H9 (cell line): ENCODE results near the gene OR2L8. TPM values are rescaled to one million over a fixed set of nuclear protein-coding genes. Genes with fewer than 3 reads are reported as not detected.
A peak's percentile ranks its signal among the peaks of the same experiment; 100 is the strongest.
"Not testable (repeated sequence)": the region's sequence is repeated elsewhere in the genome, so short reads cannot be mapped to it uniquely, and the experiment has no call there.

Experiments
- DNase-seq: peaks from one replicate; pipeline ENCODE4 v3.0.0-alpha.2; 2017
- H2AFZ ChIP-seq: one replicate; pipeline ENCODE4 v1.6.1; 2013; ENCODE audit warnings: mild to moderate bottlenecking, low read length, control low read depth, moderate library complexity
- H2AK5ac ChIP-seq: 2 replicates; pipeline ENCODE4 v1.6.1; 2013; ENCODE audit warnings: low read length, control low read depth, mixed read lengths; ENCODE audit not compliant: insufficient read length
- H2BK120ac ChIP-seq: one replicate; pipeline ENCODE4 v1.6.1; 2013; ENCODE audit warnings: low read depth, mild to moderate bottlenecking, low read length, control low read depth, inconsistent platforms; ENCODE audit not compliant: poor library complexity, severe bottlenecking
- H2BK12ac ChIP-seq: 2 replicates; pipeline ENCODE4 v1.6.1; 2013; ENCODE audit warnings: low read length, control low read depth, mixed read lengths, low read depth; ENCODE audit not compliant: insufficient read length
- H2BK15ac ChIP-seq: 2 replicates; pipeline ENCODE4 v1.6.1; 2013; ENCODE audit warnings: low read depth, low read length, control low read depth
- H2BK20ac ChIP-seq: one replicate; pipeline ENCODE4 v1.6.1; 2013; ENCODE audit warnings: low read depth, mild to moderate bottlenecking, low read length, control low read depth, inconsistent platforms; ENCODE audit not compliant: poor library complexity, severe bottlenecking
- H2BK5ac ChIP-seq: 2 replicates; pipeline ENCODE4 v1.6.1; 2013; ENCODE audit warnings: low read length, control low read depth, mixed read lengths; ENCODE audit not compliant: insufficient read length
- H3K14ac ChIP-seq: 2 replicates; pipeline ENCODE4 v1.6.1; 2013; ENCODE audit warnings: low read length, control low read depth; ENCODE audit not compliant: insufficient read depth
- H3K18ac ChIP-seq: 2 replicates; pipeline ENCODE4 v1.6.1; 2013; ENCODE audit warnings: low read depth, mild to moderate bottlenecking, mixed read lengths, low read length, control low read depth; ENCODE audit not compliant: insufficient read length
- H3K23ac ChIP-seq: 2 replicates; pipeline ENCODE4 v1.6.1; 2013; ENCODE audit warnings: low read length, control low read depth, mixed read lengths, low read depth; ENCODE audit not compliant: insufficient read length
- H3K23me2 ChIP-seq: 2 replicates; pipeline ENCODE4 v1.6.1; 2013; ENCODE audit warnings: low read depth, mild to moderate bottlenecking, mixed read lengths, low read length, control low read depth; ENCODE audit not compliant: insufficient read length, poor library complexity, severe bottlenecking
- H3K27ac ChIP-seq: 2 replicates; pipeline ENCODE4 v1.5.1; 2013; ENCODE audit warnings: low read length, control low read depth, mixed read lengths, low read depth; ENCODE audit not compliant: insufficient read length
- H3K27me3 ChIP-seq: 2 replicates; pipeline ENCODE4 v1.6.1; 2013; ENCODE audit warnings: low read length, control low read depth, inconsistent platforms; ENCODE audit not compliant: insufficient read depth
- H3K4ac ChIP-seq: 2 replicates; pipeline ENCODE4 v1.6.1; 2013; ENCODE audit warnings: low read depth, mild to moderate bottlenecking, control low read depth, inconsistent platforms, low read length, moderate library complexity
- H3K4me1 ChIP-seq: 2 replicates; pipeline ENCODE4 v1.6.1; 2013; ENCODE audit warnings: low read length, control low read depth, inconsistent platforms; ENCODE audit not compliant: insufficient read depth
- H3K4me2 ChIP-seq: 2 replicates; pipeline ENCODE4 v1.6.1; 2013; ENCODE audit warnings: low read length, control low read depth, mixed read lengths; ENCODE audit not compliant: insufficient read length, insufficient read depth
- H3K56ac ChIP-seq: 2 replicates; pipeline ENCODE4 v1.6.1; 2013; ENCODE audit warnings: low read depth, mild to moderate bottlenecking, mixed read lengths, low read length, control low read depth; ENCODE audit not compliant: insufficient read length
- H3K79me1 ChIP-seq: 2 replicates; pipeline ENCODE4 v1.6.1; 2013; ENCODE audit warnings: low read depth, mild to moderate bottlenecking, moderate library complexity, low read length, control low read depth, inconsistent platforms; ENCODE audit not compliant: insufficient read depth, poor library complexity, severe bottlenecking
- H3K79me2 ChIP-seq: 2 replicates; pipeline ENCODE4 v1.6.1; 2013; ENCODE audit warnings: low read length, control low read depth, inconsistent platforms; ENCODE audit not compliant: insufficient read depth
- H3K9ac ChIP-seq: 2 replicates; pipeline ENCODE4 v1.6.1; 2013; ENCODE audit warnings: low read length, control low read depth, mixed read lengths; ENCODE audit not compliant: insufficient read length; ENCODE audit errors: extremely low read depth
- H3K9me3 ChIP-seq: one replicate; pipeline ENCODE4 v1.6.1; 2013; ENCODE audit warnings: low read depth, low read length, inconsistent platforms; ENCODE audit not compliant: control insufficient read depth
- H3T11ph ChIP-seq: one replicate; pipeline ENCODE4 v1.6.1; 2013; ENCODE audit warnings: mild to moderate bottlenecking, low read length, control low read depth, inconsistent platforms
- H4K20me1 ChIP-seq: one replicate; pipeline ENCODE4 v1.6.1; 2013; ENCODE audit not compliant: control insufficient read depth, insufficient read length, insufficient read depth
- H4K5ac ChIP-seq: 2 replicates; pipeline ENCODE4 v1.6.1; 2013; ENCODE audit warnings: low read depth, mild to moderate bottlenecking, mixed read lengths, low read length, control low read depth; ENCODE audit not compliant: insufficient read length
- H4K8ac ChIP-seq: replicated peaks from 2 replicates; pipeline ENCODE4 v1.6.1; 2013; ENCODE audit warnings: low read length, control low read depth, mixed read lengths, low read depth; ENCODE audit not compliant: insufficient read length
- H4K91ac ChIP-seq: 2 replicates; pipeline ENCODE4 v1.6.1; 2013; ENCODE audit warnings: low read depth, mild to moderate bottlenecking, moderate library complexity, mixed read lengths, low read length, control low read depth; ENCODE audit not compliant: insufficient read length
- H3K27ac Mint-ChIP-seq, 3 experiments: 2 replicates in 2 of 3; 3 replicates in 1 of 3; pipeline ENCODE4 v1.8.0; 2020 to 2021; ENCODE audit warnings: mixed read lengths in 3 of 3, mild to moderate bottlenecking in 1 of 3, moderate library complexity in 1 of 3
- H3K27me3 Mint-ChIP-seq: 2 replicates; pipeline ENCODE4 v1.8.0; 2021; ENCODE audit warnings: low read depth, mild to moderate bottlenecking, moderate library complexity, mixed read lengths
- H3K36me3 Mint-ChIP-seq, 3 experiments: 2 replicates in 2 of 3; 3 replicates in 1 of 3; pipeline ENCODE4 v1.8.0; 2020 to 2021; ENCODE audit warnings: low read depth in 3 of 3, mixed read lengths in 3 of 3; ENCODE audit not compliant: insufficient read depth in 1 of 3
- H3K4me1 Mint-ChIP-seq, 2 experiments: 2 replicates each; pipeline ENCODE4 v1.8.0; 2020; ENCODE audit warnings: mixed read lengths in 2 of 2
- H3K4me3 Mint-ChIP-seq, 2 experiments: 2 replicates in 1 of 2; 3 replicates in 1 of 2; pipeline ENCODE4 v1.8.0; 2020 to 2021; ENCODE audit warnings: mild to moderate bottlenecking in 2 of 2, mixed read lengths in 2 of 2, moderate library complexity in 1 of 2
- H3K9me3 Mint-ChIP-seq, 2 experiments: 2 replicates in 1 of 2; 3 replicates in 1 of 2; pipeline ENCODE4 v1.8.0; 2020; ENCODE audit warnings: mild to moderate bottlenecking in 2 of 2, mixed read lengths in 2 of 2, moderate library complexity in 1 of 2
- WGBS: extraction: QIAGEN DNeasy Blood & Tissue Kit; methylation state at CpG from one replicate; pipeline ENCODE4 v1.1.7; 2013; ENCODE audit warnings: missing lambda C conversion rate, low lambda C conversion rate, mixed read lengths; ENCODE audit not compliant: insufficient read length; ENCODE audit errors: extremely low coverage; 5-methylcytosine and 5-hydroxymethylcytosine counted together
- total RNA-seq: library from RNA; stranded (reverse); gene quantifications from 2 replicates; pipeline ENCODE4 v1.2.1, GENCODE V29; 2021
- TF ChIP-seq, protein P1 (sequence below): fragments of 200-600 bp; sonication (generic); conservative IDR thresholded peaks from 3 replicates; pipeline ENCODE4 v1.8.0; 2021; ENCODE audit warnings: antibody characterized with exemption, mild to moderate bottlenecking

OR2L8 gene
- total RNA-seq, 1 experiment from 2014 or later: 0.24 TPM

DNA sequence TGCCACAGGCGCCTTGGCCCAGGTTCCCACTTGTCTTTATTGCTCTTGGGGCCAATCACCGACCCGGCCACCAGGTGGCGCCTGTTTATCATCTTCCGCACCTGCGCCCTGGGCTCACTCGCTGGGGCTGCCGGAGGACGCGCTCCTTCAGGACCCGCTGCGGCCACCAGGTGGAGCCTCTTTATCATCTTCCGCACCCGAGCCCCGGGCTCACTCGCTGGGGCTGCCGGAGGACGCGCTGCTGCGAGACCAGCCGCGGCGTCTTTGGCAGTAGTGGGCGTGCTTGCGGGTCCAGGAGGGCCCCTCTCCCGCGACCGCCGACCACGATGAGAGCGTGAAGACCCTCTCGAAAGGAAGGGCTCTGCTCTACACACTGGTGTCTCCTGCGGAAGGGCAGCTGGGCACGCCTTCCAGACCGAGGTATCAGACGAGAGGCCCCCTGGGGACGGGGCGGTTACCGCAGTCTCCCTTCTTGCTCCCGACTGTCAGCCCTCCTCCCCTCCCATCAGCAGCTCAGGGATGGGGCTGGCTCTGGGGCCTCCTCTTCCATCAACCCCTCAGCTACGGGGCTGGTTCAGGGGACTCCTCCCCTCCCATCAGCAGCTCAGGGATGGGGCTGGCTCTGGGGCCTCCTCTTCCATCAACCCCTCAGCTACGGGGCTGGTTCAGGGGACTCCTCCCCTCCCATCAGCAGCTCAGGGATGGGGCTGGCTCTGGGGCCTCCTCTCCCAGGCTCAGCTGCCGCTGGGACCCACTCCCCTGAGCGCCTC, 11.5 kb upstream of the OR2L8 start:
- not testable (repeated sequence) for H2AK5ac ChIP-seq, H4K20me1 ChIP-seq, H3K23me2 ChIP-seq, H3K79me1 ChIP-seq, H3K4ac ChIP-seq, H2BK120ac ChIP-seq, H2BK20ac ChIP-seq, H4K8ac ChIP-seq, H3K27ac ChIP-seq, H3K14ac ChIP-seq, H2BK15ac ChIP-seq, H3K27me3 Mint-ChIP-seq, H4K5ac ChIP-seq, H2AFZ ChIP-seq, H2BK12ac ChIP-seq, H3K23ac ChIP-seq, H3K27me3 ChIP-seq, H4K91ac ChIP-seq, H2BK5ac ChIP-seq, H3K18ac ChIP-seq, H3K27ac Mint-ChIP-seq, H3K4me1 Mint-ChIP-seq, H3K9ac ChIP-seq, H3T11ph ChIP-seq, H3K4me1 ChIP-seq, H3K79me2 ChIP-seq, H3K56ac ChIP-seq
- no CpG with 5 or more reads among the region's 44 CpGs for WGBS
- TF ChIP-seq, protein P1, sequence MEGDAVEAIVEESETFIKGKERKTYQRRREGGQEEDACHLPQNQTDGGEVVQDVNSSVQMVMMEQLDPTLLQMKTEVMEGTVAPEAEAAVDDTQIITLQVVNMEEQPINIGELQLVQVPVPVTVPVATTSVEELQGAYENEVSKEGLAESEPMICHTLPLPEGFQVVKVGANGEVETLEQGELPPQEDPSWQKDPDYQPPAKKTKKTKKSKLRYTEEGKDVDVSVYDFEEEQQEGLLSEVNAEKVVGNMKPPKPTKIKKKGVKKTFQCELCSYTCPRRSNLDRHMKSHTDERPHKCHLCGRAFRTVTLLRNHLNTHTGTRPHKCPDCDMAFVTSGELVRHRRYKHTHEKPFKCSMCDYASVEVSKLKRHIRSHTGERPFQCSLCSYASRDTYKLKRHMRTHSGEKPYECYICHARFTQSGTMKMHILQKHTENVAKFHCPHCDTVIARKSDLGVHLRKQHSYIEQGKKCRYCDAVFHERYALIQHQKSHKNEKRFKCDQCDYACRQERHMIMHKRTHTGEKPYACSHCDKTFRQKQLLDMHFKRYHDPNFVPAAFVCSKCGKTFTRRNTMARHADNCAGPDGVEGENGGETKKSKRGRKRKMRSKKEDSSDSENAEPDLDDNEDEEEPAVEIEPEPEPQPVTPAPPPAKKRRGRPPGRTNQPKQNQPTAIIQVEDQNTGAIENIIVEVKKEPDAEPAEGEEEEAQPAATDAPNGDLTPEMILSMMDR: peak; percentile 93
- Mint-ChIP-seq H3K4me3 (peak overlapping the region; percentile 69 to 76), H3K36me3 (peaks cover 8 to 11% (median 9%) of the 10 kb centered on the region in 3 experiments; a peak in 5 of 7 replicates), H3K9me3 (peaks cover 55 to 56% of the 10 kb centered on the region in 2 experiments)
- Histone ChIP-seq H3K4me2 (peak overlapping the region; percentile 11), H3K9me3 (peaks cover 12% of the 10 kb centered on the region)
- peak; percentile 70 for DNase-seq
